ENCODE measurements around the gene NTM.

DNA sequence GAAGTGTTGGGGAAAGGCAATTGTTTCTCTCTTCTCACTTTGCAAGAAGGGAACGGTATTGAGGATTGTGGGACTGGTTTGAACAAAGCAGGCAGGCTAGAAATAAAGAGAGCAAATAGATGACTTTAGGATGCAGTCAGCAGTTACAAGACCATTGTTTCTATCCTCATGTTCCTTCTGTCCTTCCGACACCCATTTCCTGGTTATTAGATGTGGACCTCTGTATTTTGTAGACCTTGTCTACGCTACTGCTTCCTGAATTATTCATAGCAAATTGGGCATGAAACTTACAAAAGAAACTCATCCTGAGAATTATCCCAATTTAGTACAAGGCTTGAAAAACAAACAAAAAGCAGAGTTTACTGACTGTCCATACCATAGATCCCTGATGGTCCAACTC, 656.3 kb downstream of the NTM start:
- TF ChIP-seq POLR2A (IDR thresholded peaks at IDR 0.05) = no peak
- TF ChIP-seq, protein P1, sequence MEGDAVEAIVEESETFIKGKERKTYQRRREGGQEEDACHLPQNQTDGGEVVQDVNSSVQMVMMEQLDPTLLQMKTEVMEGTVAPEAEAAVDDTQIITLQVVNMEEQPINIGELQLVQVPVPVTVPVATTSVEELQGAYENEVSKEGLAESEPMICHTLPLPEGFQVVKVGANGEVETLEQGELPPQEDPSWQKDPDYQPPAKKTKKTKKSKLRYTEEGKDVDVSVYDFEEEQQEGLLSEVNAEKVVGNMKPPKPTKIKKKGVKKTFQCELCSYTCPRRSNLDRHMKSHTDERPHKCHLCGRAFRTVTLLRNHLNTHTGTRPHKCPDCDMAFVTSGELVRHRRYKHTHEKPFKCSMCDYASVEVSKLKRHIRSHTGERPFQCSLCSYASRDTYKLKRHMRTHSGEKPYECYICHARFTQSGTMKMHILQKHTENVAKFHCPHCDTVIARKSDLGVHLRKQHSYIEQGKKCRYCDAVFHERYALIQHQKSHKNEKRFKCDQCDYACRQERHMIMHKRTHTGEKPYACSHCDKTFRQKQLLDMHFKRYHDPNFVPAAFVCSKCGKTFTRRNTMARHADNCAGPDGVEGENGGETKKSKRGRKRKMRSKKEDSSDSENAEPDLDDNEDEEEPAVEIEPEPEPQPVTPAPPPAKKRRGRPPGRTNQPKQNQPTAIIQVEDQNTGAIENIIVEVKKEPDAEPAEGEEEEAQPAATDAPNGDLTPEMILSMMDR (IDR thresholded peaks at IDR 0.05) = no peak

Data from transverse colon (tissue), 3 donors.